Right lobe of liver (tissue), 6 donors: ENCODE data around the gene ZNF723. TPM values are rescaled to one million over a fixed set of nuclear protein-coding genes. Genes with fewer than 3 reads are reported as not detected.
"Not testable (repeated sequence)": the region's sequence is repeated elsewhere in the genome, so short reads cannot be mapped to it uniquely, and the experiment has no call there.

Source experiments
- ATAC-seq, 4 donors: fragments of 200-7000 bp; cut with Tn5 transposase; one replicate each; pipeline ENCODE4 v1.9.1; 2020; ENCODE audit warnings: mild to moderate bottlenecking in 4 of 4, moderate library complexity in 4 of 4
- DNase-seq, 3 donors: peaks; one replicate each; pipeline ENCODE4 v3.0.0-alpha.2; 2020
- H3K27ac ChIP-seq, 3 donors: fragments of 200-600 bp; one replicate each; pipeline ENCODE4 v1.8.0; 2022
- H3K27me3 ChIP-seq, 2 donors: fragments of 200-600 bp; one replicate each; pipeline ENCODE4 v1.8.0; 2022
- H3K36me3 ChIP-seq, 4 donors: fragments of 200-600 bp; sonication (generic) in 1 of 4; one replicate each; pipeline versions ENCODE4 v1.5.1 to v1.8.0; 2017 to 2022; ENCODE audit warnings: control low read depth in 1 of 4
- H3K4me1 ChIP-seq, 4 donors: fragments of 200-600 bp; sonication (generic) in 1 of 4; one replicate each; pipeline versions ENCODE4 v1.5.1 to v1.8.0; 2017 to 2022; ENCODE audit warnings: control low read depth in 1 of 4
- H3K4me3 ChIP-seq, 3 donors: fragments of 200-600 bp; one replicate each; pipeline ENCODE4 v1.8.0; 2022
- H3K9me3 ChIP-seq, 4 donors: fragments of 200-600 bp; sonication (generic) in 1 of 4; one replicate each; pipeline versions ENCODE4 v1.5.1 to v1.8.0; 2017 to 2022; ENCODE audit warnings: control low read depth in 1 of 4
- CTCF ChIP-seq, 4 donors: fragments of 200-600 bp in 3 of 4; fragments of 450-650 bp in 1 of 4; IDR thresholded peaks; one replicate each; pipeline versions ENCODE4 v1.5.1 to v1.8.0; 2016 to 2022; ENCODE audit warnings: antibody characterized with exemption in 4 of 4, mild to moderate bottlenecking in 2 of 4
- POLR2A ChIP-seq: fragments of 450-650 bp; IDR thresholded peaks from one replicate; pipeline ENCODE4 v1.6.1; 2017; ENCODE audit warnings: antibody characterized with exemption, mild to moderate bottlenecking
- WGBS: methylation state at CpG from one replicate; pipeline ENCODE4 v1.1.6; 2018; ENCODE audit warnings: low coverage, low lambda C conversion rate; ENCODE audit not compliant: insufficient coverage; ENCODE audit errors: missing lambda C conversion rate; 5-methylcytosine and 5-hydroxymethylcytosine counted together
- intact Hi-C, 2 donors: fragments of 100-400 bp; cut with DNase I; formaldehyde crosslinking; loops; one replicate each; pipeline versions ENCODE4 v1.11.2 to v1.14.1; 2022
- long read RNA-seq: library from polyadenylated mRNA; unstranded; transcript quantifications from one replicate; pipeline ENCODE4 v2.0.0, GENCODE V29; 2019
- total RNA-seq, 6 experiments: library from RNA; depleted of rRNA in 2 of 6; stranded (reverse); fragments of >200 nt in 2 of 6; fragmentation: NEBNext Ultra II Directional in 3 of 6; extraction: Animal tissue kit (Norgen Biotek cat#: 25700) in 3 of 6; gene quantifications; one replicate each; pipeline versions ENCODE4 v1.1.0 to v1.2.4, GENCODE V29; 2016 to 2023
- donor health status: DM: no; HTN: yes; CAD: no.
- donor health status: DM: no; HTN: no; CAD: no.
- donor health status: DM: no; HTN: no; CAD: no.
- donor health status: DM: no; HTN: yes; CAD: no.
- donor health status: DM: no; HTN: yes; CAD: no.

ZNF723 gene
- total RNA-seq, result not detected
- long read RNA-seq, result 0 reads

- Histone ChIP-seq H3K27me3 (no peaks in the 10 kb centered on the region), H3K4me3 (no peak within 1 kb of the TSS), H3K36me3 (no peaks in the 10 kb centered on the region), H3K9me3 (peaks cover 0 to 2% (median 0%) of the 10 kb centered on the region in 4 donors), H3K27ac (no peak within 1 kb of the TSS), H3K4me1 (no peaks in the 10 kb centered on the region)
- intact Hi-C loops, result no loop called here
- ATAC-seq, result no peak
- TF ChIP-seq POLR2A (no peak), CTCF (IDR thresholded peaks at IDR 0.05) (no peak)
- WGBS, result 25% methylated on average over 6 of the region's 31 CpGs
- no peak for DNase-seq
Measured at GRCh38 chr19:22832031-22832762, at the start of gene ZNF723. Gene ZNF723 (plus strand): TSS chr19:22832291. CDS start chr19:22832380, 89 bp downstream.

GRCh38 chr19:22783651-22784410, 48.3 kb upstream of the ZNF723 start, which contains the start of gene ZNF99:
Gene ZNF99 (minus strand): TSS chr19:22784151. CDS start chr19:22784016, 135 bp downstream.
- no peaks in the 10 kb centered on the region for H3K9me3 ChIP-seq
- TF ChIP-seq POLR2A (no peak), CTCF (IDR thresholded peaks at IDR 0.05) (no peak)

GRCh38 chr19:22792863-22793262, 39.2 kb upstream of the ZNF723 start:
- H3K4me3 ChIP-seq, H3K27me3 ChIP-seq, intact Hi-C loops, ATAC-seq, H3K9me3 ChIP-seq, H3K27ac ChIP-seq, H3K36me3 ChIP-seq, DNase-seq, H3K4me1 ChIP-seq: not testable (repeated sequence)
- 62% methylated on average over 3 of the region's 4 CpGs for WGBS

More at GRCh38 chr19:22783651-22784410, 48.3 kb upstream of the ZNF723 start, which contains the start of gene ZNF99:
- Histone ChIP-seq H3K4me3 (peak within 1 kb of the TSS in 2 of 3 donors; percentile 5 to 12), H3K27me3 (no peaks in the 10 kb centered on the region), H3K36me3 (no peaks in the 10 kb centered on the region), H3K27ac (no peak within 1 kb of the TSS), H3K4me1 (no peaks in the 10 kb centered on the region)
- intact Hi-C loops, result no loop called here
- WGBS, result 16% methylated on average over 14 of the region's 36 CpGs
- DNase-seq, result peak; percentile 23 to 58 (median 51)
- peak; percentile 65 to 86 (median 72) for ATAC-seq

- Histone ChIP-seq H3K4me3 (no peak overlapping the region), H3K36me3 (no peaks in the 10 kb centered on the region), H3K27ac (no peak overlapping the region), H3K4me1 (no peaks in the 10 kb centered on the region), H3K9me3 (no peaks in the 10 kb centered on the region), H3K27me3 (no peaks in the 10 kb centered on the region)
- DNase-seq, result no peak
- intact Hi-C loops, result no loop called here
- TF ChIP-seq POLR2A (no peak), CTCF (IDR thresholded peaks at IDR 0.05) (no peak)
- no peak for ATAC-seq
- WGBS, result 29% methylated on average over 4 of the region's 5 CpGs
Measured at GRCh38 chr19:22797040-22797439, 35.1 kb upstream of the ZNF723 start.

GRCh38 chr19:22806418-22806817, 25.7 kb upstream of the ZNF723 start:
- WGBS, result 33% methylated on average over 3 of the region's 11 CpGs
- H3K36me3 ChIP-seq, result no peaks in the 10 kb centered on the region
- ATAC-seq (peak in 1 of 4 donors; percentile 10), DNase-seq (peak in 1 of 3 donors; percentile 41)
- TF ChIP-seq CTCF (IDR thresholded peaks at IDR 0.05) (no peak), POLR2A (no peak)
- no peaks in the 10 kb centered on the region for H3K27me3 ChIP-seq
- H3K27ac ChIP-seq, result no peak overlapping the region
- no peaks in the 10 kb centered on the region for H3K4me1 ChIP-seq
- H3K4me3 ChIP-seq, result no peak overlapping the region
- H3K9me3 ChIP-seq, result no peaks in the 10 kb centered on the region
- intact Hi-C loops, result no loop called here
